Ishikawa (cell line): ENCODE results near the gene TPRA1.

ENCODE experiments used
- CREB1 ChIP-seq: IDR thresholded peaks from 2 replicates; pipeline ENCODE4 v1.6.1; 2012; ENCODE audit warnings: low read depth
- EGR1 ChIP-seq: IDR thresholded peaks from 2 replicates; pipeline ENCODE4 v1.6.1; 2012
- EP300 ChIP-seq: IDR thresholded peaks from 2 replicates; pipeline ENCODE4 v1.6.1; 2012; ENCODE audit warnings: borderline replicate concordance
- FOXM1 ChIP-seq: IDR thresholded peaks from 2 replicates; pipeline ENCODE4 v1.6.1; 2012; ENCODE audit warnings: low read depth, borderline replicate concordance
- TAF1 ChIP-seq: IDR thresholded peaks from 2 replicates; pipeline ENCODE4 v1.6.1; 2012; ENCODE audit warnings: low read depth, mild to moderate bottlenecking
- TCF12 ChIP-seq: IDR thresholded peaks from 2 replicates; pipeline ENCODE4 v1.6.1; 2012; ENCODE audit warnings: low read depth
- ZBTB7A ChIP-seq: IDR thresholded peaks from 2 replicates; pipeline ENCODE4 v1.6.1; 2012; ENCODE audit warnings: low read depth
- TF ChIP-seq, protein P1 (sequence below): IDR thresholded peaks from 2 replicates; pipeline ENCODE4 v1.6.1; 2012; ENCODE audit warnings: low read depth, mild to moderate bottlenecking
- TF ChIP-seq, protein P2 (sequence below): IDR thresholded peaks from 2 replicates; pipeline ENCODE4 v1.6.1; 2012

DNA sequence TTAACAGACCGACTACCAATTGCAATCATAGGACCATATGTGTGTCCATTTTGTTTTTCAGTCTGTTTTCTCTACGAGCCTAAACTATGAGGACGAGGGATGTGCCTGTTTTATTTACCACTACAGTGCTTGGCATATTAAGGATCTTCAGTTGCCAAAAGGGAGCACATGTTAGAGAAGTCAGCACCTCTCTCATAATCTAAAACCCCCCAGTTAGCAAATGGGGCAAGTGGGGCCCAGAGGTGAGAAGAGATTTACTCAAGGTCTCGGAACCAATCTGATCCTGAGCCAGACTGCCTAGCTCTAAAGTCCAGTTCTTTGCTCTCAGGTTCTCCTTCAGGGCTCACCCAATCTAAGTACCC, 37.9 kb upstream of the TPRA1 start:
- TF ChIP-seq FOXM1 (no peak), EGR1 (no peak), ZBTB7A (no peak), EP300 (no peak), CREB1 (no peak), TCF12 (no peak), TAF1 (no peak)
- TF ChIP-seq, protein P1, sequence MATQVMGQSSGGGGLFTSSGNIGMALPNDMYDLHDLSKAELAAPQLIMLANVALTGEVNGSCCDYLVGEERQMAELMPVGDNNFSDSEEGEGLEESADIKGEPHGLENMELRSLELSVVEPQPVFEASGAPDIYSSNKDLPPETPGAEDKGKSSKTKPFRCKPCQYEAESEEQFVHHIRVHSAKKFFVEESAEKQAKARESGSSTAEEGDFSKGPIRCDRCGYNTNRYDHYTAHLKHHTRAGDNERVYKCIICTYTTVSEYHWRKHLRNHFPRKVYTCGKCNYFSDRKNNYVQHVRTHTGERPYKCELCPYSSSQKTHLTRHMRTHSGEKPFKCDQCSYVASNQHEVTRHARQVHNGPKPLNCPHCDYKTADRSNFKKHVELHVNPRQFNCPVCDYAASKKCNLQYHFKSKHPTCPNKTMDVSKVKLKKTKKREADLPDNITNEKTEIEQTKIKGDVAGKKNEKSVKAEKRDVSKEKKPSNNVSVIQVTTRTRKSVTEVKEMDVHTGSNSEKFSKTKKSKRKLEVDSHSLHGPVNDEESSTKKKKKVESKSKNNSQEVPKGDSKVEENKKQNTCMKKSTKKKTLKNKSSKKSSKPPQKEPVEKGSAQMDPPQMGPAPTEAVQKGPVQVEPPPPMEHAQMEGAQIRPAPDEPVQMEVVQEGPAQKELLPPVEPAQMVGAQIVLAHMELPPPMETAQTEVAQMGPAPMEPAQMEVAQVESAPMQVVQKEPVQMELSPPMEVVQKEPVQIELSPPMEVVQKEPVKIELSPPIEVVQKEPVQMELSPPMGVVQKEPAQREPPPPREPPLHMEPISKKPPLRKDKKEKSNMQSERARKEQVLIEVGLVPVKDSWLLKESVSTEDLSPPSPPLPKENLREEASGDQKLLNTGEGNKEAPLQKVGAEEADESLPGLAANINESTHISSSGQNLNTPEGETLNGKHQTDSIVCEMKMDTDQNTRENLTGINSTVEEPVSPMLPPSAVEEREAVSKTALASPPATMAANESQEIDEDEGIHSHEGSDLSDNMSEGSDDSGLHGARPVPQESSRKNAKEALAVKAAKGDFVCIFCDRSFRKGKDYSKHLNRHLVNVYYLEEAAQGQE: no peak
- TF ChIP-seq, protein P2, sequence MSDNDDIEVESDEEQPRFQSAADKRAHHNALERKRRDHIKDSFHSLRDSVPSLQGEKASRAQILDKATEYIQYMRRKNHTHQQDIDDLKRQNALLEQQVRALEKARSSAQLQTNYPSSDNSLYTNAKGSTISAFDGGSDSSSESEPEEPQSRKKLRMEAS: no peak
